Measurements from ENCODE around the gene KRTAP19-8. TPM values are rescaled to one million over a fixed set of nuclear protein-coding genes. Genes with fewer than 3 reads are reported as not detected.

KRTAP19-8 gene
- polyA plus RNA-seq, 2 of the 4 experiments (the other 2 are of a cell fraction): not detected

- TF ChIP-seq KDM5A (IDR thresholded peaks at IDR 0.05) (no peak), TP53 (CRISPR knock-in tag; IDR thresholded peaks at IDR 0.05) (no peak), HDAC2 (IDR thresholded peaks at IDR 0.05) (no peak), CBX8 (IDR thresholded peaks at IDR 0.05) (no peak)
These were observed 7.7 kb downstream of the KRTAP19-8 start (continued) for GRCh38 chr21:31030367-31031106.

GRCh38 chr21:31023680-31024079 lies 14.6 kb downstream of the KRTAP19-8 start:
- FAIRE-seq (no peak), DNase-seq (ENCODE audit: low read depth in 1 of 2, low spot score in 1 of 2) (no peak), ATAC-seq (no peak)
- CTCF ChIA-PET: no interaction called here
- Histone ChIP-seq H3K4me3 (no peak overlapping the region), H3K9me3 (no peaks in the 10 kb centered on the region), H3K4me2 (no peak overlapping the region), H3K4me1 (no peaks in the 10 kb centered on the region), H3K27ac (no peak overlapping the region)
- 3% methylated on average over 3 of the region's 3 CpGs for WGBS (ENCODE audit: missing lambda C conversion rate)
- TF ChIP-seq NPAS2 (CRISPR knock-in tag; IDR thresholded peaks at IDR 0.05; ENCODE audit: borderline replicate concordance): no peak
- TF ChIP-seq MAFK (IDR thresholded peaks at IDR 0.05; ENCODE audit: partially characterized antibody): no peak
- TF ChIP-seq E2F6 (IDR thresholded peaks at IDR 0.05; ENCODE audit: borderline replicate concordance, low read depth): no peak
- no peak for TF ChIP-seq RNF2 (IDR thresholded peaks at IDR 0.05; ENCODE audit: borderline replicate concordance, low read depth)
- TF ChIP-seq ZSCAN20 (CRISPR knock-in tag; IDR thresholded peaks at IDR 0.05): no peak
- no peak for TF ChIP-seq HEYL (CRISPR knock-in tag; IDR thresholded peaks at IDR 0.05)
- no peak for TF ChIP-seq NFE2L2 (conservative IDR thresholded peaks at IDR 0.05; ENCODE audit: low read length)
- TF ChIP-seq CBX8 (IDR thresholded peaks at IDR 0.05): no peak
- no peak for TF ChIP-seq JUNB (IDR thresholded peaks at IDR 0.05)
- no peak for TF ChIP-seq RFX5 (IDR thresholded peaks at IDR 0.05)
- POLR2A ChIA-PET: no interaction called here

- H3K27ac ChIP-seq: no peak overlapping the region
- H3K4me1 ChIP-seq: no peaks in the 10 kb centered on the region
- ChIA-PET POLR2A (no interaction called here), CTCF (interaction anchor here (0.6 kb wide), 1 partner anchor 447 kb away, joined by 3 read pairs; no protein-coding TSS in a partner anchor)
- DNase-seq (ENCODE audit: low read depth in 1 of 2, low spot score in 1 of 2) (no peak), FAIRE-seq (no peak), ATAC-seq (no peak)
- H3K4me2 ChIP-seq: no peak overlapping the region
- H3K9me3 ChIP-seq: no peaks in the 10 kb centered on the region
- WGBS (ENCODE audit: missing lambda C conversion rate): 2% methylated on average over 4 of the region's 4 CpGs
- no peak for TF ChIP-seq MAX (IDR thresholded peaks at IDR 0.05)
- TF ChIP-seq POLR2AphosphoS2 (conservative IDR thresholded peaks at IDR 0.05; ENCODE audit: low read length): no peak
- no peak for TF ChIP-seq REST (IDR thresholded peaks at IDR 0.05)
- TF ChIP-seq ZNF302 (CRISPR knock-in tag; IDR thresholded peaks at IDR 0.05): no peak
- no peak for TF ChIP-seq EP300 (IDR thresholded peaks at IDR 0.05)
- no peak for TF ChIP-seq CHD2 (IDR thresholded peaks at IDR 0.05; ENCODE audit: low read length, partially characterized antibody)
- no peak for TF ChIP-seq ZC3H11A (IDR thresholded peaks at IDR 0.05)
- TF ChIP-seq USF2 (IDR thresholded peaks at IDR 0.05): no peak
- no peak for TF ChIP-seq BHLHE40 (IDR thresholded peaks at IDR 0.05; ENCODE audit: low read depth, low read length)
- TF ChIP-seq TFCP2L1 (CRISPR knock-in tag; IDR thresholded peaks at IDR 0.05): no peak
- no peak overlapping the region for H3K4me3 ChIP-seq
These were observed 16.0 kb downstream of the KRTAP19-8 start for GRCh38 chr21:31022306-31022705.
